SK-N-SH treated with all-trans-retinoic acid at 6 μM for 48 hours (cell line): ENCODE data around the gene ATG12.

Experiments used
- ATAC-seq: fragments of 200-7000 bp; cut with Tn5 transposase; 3 replicates; pipeline ENCODE4 v1.9.1; 2020; ENCODE audit warnings: mild to moderate bottlenecking, moderate library complexity
- ARNTL ChIP-seq: fragments of 450-650 bp; formaldehyde crosslinking; IDR thresholded peaks from 2 replicates; pipeline ENCODE4 v1.5.0; 2020; ENCODE audit warnings: low read depth, mild to moderate bottlenecking, moderate library complexity, borderline replicate concordance
- BACH2 ChIP-seq: fragments of 250-450 bp; sonication (Bioruptor Pico); IDR thresholded peaks from 2 replicates; pipeline ENCODE4 v1.9.0; 2021; ENCODE audit warnings: mild to moderate bottlenecking, borderline replicate concordance
- CREB5 ChIP-seq: fragments of 250-450 bp; sonication (Bioruptor Pico); IDR thresholded peaks from 2 replicates; pipeline ENCODE4 v1.5.1; 2020; ENCODE audit warnings: low read depth, mild to moderate bottlenecking, moderate library complexity
- CSRNP3 ChIP-seq: fragments of 250-450 bp; sonication (Bioruptor Pico); IDR thresholded peaks from 2 replicates; pipeline ENCODE4 v1.5.1; 2021; ENCODE audit warnings: mild to moderate bottlenecking, moderate library complexity
- ESRRG ChIP-seq: fragments of 250-450 bp; sonication (Bioruptor Pico); IDR thresholded peaks from 2 replicates; pipeline ENCODE4 v1.6.1; 2021; ENCODE audit warnings: mild to moderate bottlenecking
- ISL1 ChIP-seq: fragments of 250-450 bp; sonication (Bioruptor Pico); IDR thresholded peaks from 2 replicates; pipeline ENCODE4 v2.1.2; 2022; ENCODE audit warnings: mild to moderate bottlenecking, moderate library complexity
- OSR1 ChIP-seq: fragments of 250-450 bp; sonication (Bioruptor Pico); IDR thresholded peaks from 2 replicates; pipeline ENCODE4 v1.8.0; 2022; ENCODE audit warnings: moderate library complexity, mild to moderate bottlenecking, inconsistent platforms
- PATZ1 ChIP-seq: fragments of 250-450 bp; sonication (Bioruptor Pico); IDR thresholded peaks from 2 replicates; pipeline ENCODE4 v1.8.0; 2020; ENCODE audit warnings: mild to moderate bottlenecking, moderate library complexity, borderline replicate concordance
- POU6F1 ChIP-seq: fragments of 250-450 bp; sonication (Bioruptor Pico); IDR thresholded peaks from 2 replicates; pipeline ENCODE4 v1.8.0; 2021; ENCODE audit warnings: low read depth, mild to moderate bottlenecking, moderate library complexity, borderline replicate concordance
- PPARA ChIP-seq: fragments of 250-450 bp; sonication (Bioruptor Pico); IDR thresholded peaks from 2 replicates; pipeline ENCODE4 v1.5.0; 2020; ENCODE audit warnings: mild to moderate bottlenecking, borderline replicate concordance
- RARB ChIP-seq: fragments of 250-450 bp; sonication (Bioruptor Pico); IDR thresholded peaks from 2 replicates; pipeline ENCODE4 v1.8.0; 2021; ENCODE audit warnings: mild to moderate bottlenecking, moderate library complexity
- SNAI2 ChIP-seq: fragments of 250-450 bp; sonication (Bioruptor Pico); IDR thresholded peaks from 2 replicates; pipeline ENCODE4 v1.5.0; 2020; ENCODE audit warnings: mild to moderate bottlenecking, moderate library complexity
- TOX ChIP-seq: fragments of 250-450 bp; sonication (Bioruptor Pico); IDR thresholded peaks from 2 replicates; pipeline ENCODE4 v1.8.0; 2021; ENCODE audit warnings: mild to moderate bottlenecking, moderate library complexity, borderline replicate concordance
- TSHZ2 ChIP-seq: fragments of 250-450 bp; sonication (Bioruptor Pico); IDR thresholded peaks from 2 replicates; pipeline ENCODE4 v1.5.0; 2020; ENCODE audit warnings: mild to moderate bottlenecking, moderate library complexity
- ZC3H10 ChIP-seq: fragments of 250-450 bp; sonication (Bioruptor Pico); IDR thresholded peaks from 2 replicates; pipeline ENCODE4 v1.5.1; 2021; ENCODE audit warnings: mild to moderate bottlenecking, moderate library complexity
- ZFP30 ChIP-seq: fragments of 450-650 bp; formaldehyde crosslinking; IDR thresholded peaks from 2 replicates; pipeline ENCODE4 v1.5.0; 2022; ENCODE audit warnings: mild to moderate bottlenecking, moderate library complexity
- ZNF565 ChIP-seq: fragments of 450-650 bp; formaldehyde crosslinking; conservative IDR thresholded peaks from 2 replicates; pipeline ENCODE4 v1.5.0; 2020; ENCODE audit warnings: low read depth, mild to moderate bottlenecking, moderate library complexity
- ZNF70 ChIP-seq: fragments of 450-650 bp; formaldehyde crosslinking; IDR thresholded peaks from 2 replicates; pipeline ENCODE4 v1.5.0; 2020; ENCODE audit warnings: mild to moderate bottlenecking, moderate library complexity
- ZNF8 ChIP-seq: fragments of 450-650 bp; formaldehyde crosslinking; IDR thresholded peaks from 2 replicates; pipeline ENCODE4 v1.5.0; 2020; ENCODE audit warnings: mild to moderate bottlenecking, moderate library complexity

The ATG12 gene

GRCh38 chr5:115820846-115821245 is 20.5 kb downstream of the ATG12 start:
- no peak for ATAC-seq
- no peak for TF ChIP-seq ZNF565 (CRISPR knock-in tag)
- TF ChIP-seq BACH2 (CRISPR knock-in tag), result no peak
- TF ChIP-seq ZC3H10 (CRISPR knock-in tag), result no peak
- no peak for TF ChIP-seq ARNTL (CRISPR knock-in tag)
- TF ChIP-seq ISL1 (CRISPR knock-in tag), result no peak
- no peak for TF ChIP-seq ZNF8 (CRISPR knock-in tag)
- TF ChIP-seq ZFP30 (CRISPR knock-in tag), result no peak
- TF ChIP-seq TOX (CRISPR knock-in tag), result no peak
- TF ChIP-seq PPARA, result no peak
- TF ChIP-seq CREB5 (CRISPR knock-in tag), result no peak
- no peak for TF ChIP-seq TSHZ2 (CRISPR knock-in tag)
- TF ChIP-seq RARB (CRISPR knock-in tag), result no peak
- no peak for TF ChIP-seq OSR1 (CRISPR knock-in tag)
- TF ChIP-seq POU6F1 (CRISPR knock-in tag), result no peak
- TF ChIP-seq PATZ1, result no peak
- TF ChIP-seq ESRRG (CRISPR knock-in tag), result no peak
- no peak for TF ChIP-seq ZNF70

- no peak for TF ChIP-seq PATZ1
- TF ChIP-seq ZC3H10 (CRISPR knock-in tag), result no peak
- no peak for TF ChIP-seq ISL1 (CRISPR knock-in tag)
- TF ChIP-seq ESRRG (CRISPR knock-in tag), result no peak
- TF ChIP-seq RARB (CRISPR knock-in tag), result no peak
- TF ChIP-seq CSRNP3 (CRISPR knock-in tag), result no peak
- TF ChIP-seq ZNF70, result no peak
- ATAC-seq, result no peak
Measured at GRCh38 chr5:115818821-115819220, 22.5 kb downstream of the ATG12 start.

- no peak for ATAC-seq
- TF ChIP-seq TOX (CRISPR knock-in tag) (no peak), SNAI2 (CRISPR knock-in tag) (no peak), ZNF70 (no peak), PATZ1 (no peak), TSHZ2 (CRISPR knock-in tag) (no peak), ZC3H10 (CRISPR knock-in tag) (no peak), OSR1 (CRISPR knock-in tag) (no peak), POU6F1 (CRISPR knock-in tag) (no peak), ARNTL (CRISPR knock-in tag) (no peak)
Measured at GRCh38 chr5:115817386-115817785, 24.0 kb downstream of the ATG12 start.
